Cardiac muscle cell (in vitro differentiated cells and primary cell): Measurements from ENCODE around the gene MLLT1. TPM values are rescaled to one million over a fixed set of nuclear protein-coding genes. Genes with fewer than 3 reads are reported as not detected.

Experiments used
- DNase-seq, 2 donors: peaks; one replicate each; pipeline versions ENCODE4 v3.0.0 to v3.0.0-alpha.2; 2010 to 2017; ENCODE audit warnings: low read depth in 1 of 2, low spot score in 1 of 2
- H3K27ac ChIP-seq: fragments of 200-600 bp; sonication (generic); 2 replicates; pipeline ENCODE4 v1.5.1; 2016
- H3K27me3 ChIP-seq: fragments of 200-600 bp; sonication (generic); 2 replicates; pipeline ENCODE4 v1.6.0; 2016; ENCODE audit warnings: control low read depth
- H3K36me3 ChIP-seq: fragments of 200-600 bp; sonication (generic); 2 replicates; pipeline ENCODE4 v1.5.1; 2016; ENCODE audit warnings: control low read depth
- H3K4me1 ChIP-seq: fragments of 200-600 bp; sonication (generic); 2 replicates; pipeline ENCODE4 v1.8.1; 2017; ENCODE audit warnings: low read depth, mild to moderate bottlenecking, mixed run types
- H3K4me3 ChIP-seq: fragments of 200-600 bp; sonication (generic); 2 replicates; pipeline ENCODE4 v1.5.1; 2016; ENCODE audit warnings: mild to moderate bottlenecking
- H3K9me3 ChIP-seq: fragments of 200-600 bp; sonication (generic); 2 replicates; pipeline ENCODE4 v1.5.1; 2017; ENCODE audit warnings: low read depth, mild to moderate bottlenecking, control low read depth
- CTCF ChIP-seq: IDR thresholded peaks from 2 replicates; pipeline ENCODE4 v1.5.1; 2012; ENCODE audit warnings: low read depth, mild to moderate bottlenecking, low read length
- polyA plus RNA-seq: library from polyadenylated mRNA; unstranded; fragments of >200 nt; fragmentation: Nextera tagmentation; extraction: Ambion mirVana; gene quantifications from 2 replicates; pipeline ENCODE4 v1.2.1, GENCODE V29; 2016
- total RNA-seq: library from RNA; depleted of rRNA; stranded (reverse); fragments of >200 nt; gene quantifications from 2 replicates; pipeline ENCODE4 v1.2.3, GENCODE V29; 2016

Gene MLLT1
- total and polyA plus RNA-seq, 2 experiments from 2014 or later: 31.1 to 46.9 TPM

GRCh38 chr19:6173190-6173589, 106.6 kb downstream of the MLLT1 start:
- no peaks in the 10 kb centered on the region for H3K9me3 ChIP-seq
- no peak overlapping the region for H3K27ac ChIP-seq
- no peaks in the 10 kb centered on the region for H3K27me3 ChIP-seq
- H3K4me3 ChIP-seq: no peak overlapping the region
- no peak for TF ChIP-seq CTCF
- no peaks in the 10 kb centered on the region for H3K36me3 ChIP-seq
- H3K4me1 ChIP-seq: no peaks in the 10 kb centered on the region
- no peak for DNase-seq

- no peak for TF ChIP-seq CTCF
- no peaks in the 10 kb centered on the region for H3K9me3 ChIP-seq
- H3K27me3 ChIP-seq: no peaks in the 10 kb centered on the region
- no peak overlapping the region for H3K27ac ChIP-seq
- no peak overlapping the region for H3K4me3 ChIP-seq
- peak in 1 of 2 donors; percentile 8 for DNase-seq
- no peaks in the 10 kb centered on the region for H3K4me1 ChIP-seq
- H3K36me3 ChIP-seq: no peaks in the 10 kb centered on the region
Observed at GRCh38 chr19:6172074-6172863, 107.5 kb downstream of the MLLT1 start.

GRCh38 chr19:6167115-6167514, 112.7 kb downstream of the MLLT1 start:
- H3K9me3 ChIP-seq: no peaks in the 10 kb centered on the region
- no peak overlapping the region for H3K27ac ChIP-seq
- H3K4me3 ChIP-seq: no peak overlapping the region
- DNase-seq: no peak
- H3K4me1 ChIP-seq: no peaks in the 10 kb centered on the region
- H3K27me3 ChIP-seq: no peaks in the 10 kb centered on the region
- no peaks in the 10 kb centered on the region for H3K36me3 ChIP-seq
- no peak for TF ChIP-seq CTCF

- H3K27me3 ChIP-seq: no peaks in the 10 kb centered on the region
- TF ChIP-seq CTCF: no peak
- DNase-seq: no peak
- no peaks in the 10 kb centered on the region for H3K4me1 ChIP-seq
- no peaks in the 10 kb centered on the region for H3K9me3 ChIP-seq
- no peak overlapping the region for H3K4me3 ChIP-seq
- no peaks in the 10 kb centered on the region for H3K36me3 ChIP-seq
- H3K27ac ChIP-seq: no peak overlapping the region
Observed at GRCh38 chr19:6164906-6165531, 114.8 kb downstream of the MLLT1 start.

GRCh38 chr19:6161271-6161850, 118.4 kb downstream of the MLLT1 start:
- H3K27me3 ChIP-seq: no peaks in the 10 kb centered on the region
- TF ChIP-seq CTCF: no peak
- DNase-seq: peak in 1 of 2 donors; percentile 7
- H3K4me1 ChIP-seq: no peaks in the 10 kb centered on the region
- H3K27ac ChIP-seq: no peak overlapping the region
- H3K9me3 ChIP-seq: no peaks in the 10 kb centered on the region
- no peaks in the 10 kb centered on the region for H3K36me3 ChIP-seq
- no peak overlapping the region for H3K4me3 ChIP-seq

Other genes starting within 250 kb of the MLLT1 start
- 2.9 and 3.0 TPM in 2 replicates for gene RFX2, start 169.5 kb downstream of the MLLT1 start, total RNA-seq
- 3.9 and 7.7 TPM in 2 replicates for gene RFX2, start 169.5 kb downstream of the MLLT1 start, polyA plus RNA-seq
- not detected in 2 replicates for gene ACSBG2, start 144.3 kb downstream of the MLLT1 start, total RNA-seq
- 0.21 TPM in 1 of 2 replicates, not detected in the other for gene ACSBG2, start 144.3 kb downstream of the MLLT1 start, polyA plus RNA-seq
- gene ACER1, start 53.6 kb upstream of the MLLT1 start, total RNA-seq: not detected in 2 replicates
- not detected in 2 replicates for gene ACER1, start 53.6 kb upstream of the MLLT1 start, polyA plus RNA-seq
- 98.0 and 141 TPM in 2 replicates for gene CLPP, start 81.6 kb upstream of the MLLT1 start, total RNA-seq
- 122 and 124 TPM in 2 replicates for gene CLPP, start 81.6 kb upstream of the MLLT1 start, polyA plus RNA-seq
- gene ALKBH7, start 92.8 kb upstream of the MLLT1 start, total RNA-seq: 171 and 266 TPM in 2 replicates
- 126 and 153 TPM in 2 replicates for gene ALKBH7, start 92.8 kb upstream of the MLLT1 start, polyA plus RNA-seq
- 1.9 and 3.0 TPM in 2 replicates for gene PSPN, start 96.0 kb upstream of the MLLT1 start, total RNA-seq
- 2.7 and 3.0 TPM in 2 replicates for gene PSPN, start 96.0 kb upstream of the MLLT1 start, polyA plus RNA-seq
- gene GTF2F1, start 113.2 kb upstream of the MLLT1 start, total RNA-seq: 81.3 and 96.7 TPM in 2 replicates
- 37.7 and 43.0 TPM in 2 replicates for gene GTF2F1, start 113.2 kb upstream of the MLLT1 start, polyA plus RNA-seq
- 237 and 320 TPM in 2 replicates for gene KHSRP, start 144.8 kb upstream of the MLLT1 start, total RNA-seq
- 262 and 350 TPM in 2 replicates for gene KHSRP, start 144.8 kb upstream of the MLLT1 start, polyA plus RNA-seq
- gene SLC25A41, start 153.8 kb upstream of the MLLT1 start, total RNA-seq: 1.0 and 1.9 TPM in 2 replicates
- 0.96 and 1.7 TPM in 2 replicates for gene SLC25A41, start 153.8 kb upstream of the MLLT1 start, polyA plus RNA-seq
- 157 and 207 TPM in 2 replicates for gene SLC25A23, start 179.8 kb upstream of the MLLT1 start, total RNA-seq
- 125 and 143 TPM in 2 replicates for gene SLC25A23, start 179.8 kb upstream of the MLLT1 start, polyA plus RNA-seq
- 0.99 and 2.9 TPM in 2 replicates for gene CRB3, start 184.3 kb upstream of the MLLT1 start, total RNA-seq
- 1.1 and 2.6 TPM in 2 replicates for gene CRB3, start 184.3 kb upstream of the MLLT1 start, polyA plus RNA-seq
- gene DENND1C, start 201.8 kb upstream of the MLLT1 start, total RNA-seq: 0.18 and 4.9 TPM in 2 replicates
- 1.8 and 10.4 TPM in 2 replicates for gene DENND1C, start 201.8 kb upstream of the MLLT1 start, polyA plus RNA-seq
- gene TUBB4A, start 222.3 kb upstream of the MLLT1 start, total RNA-seq: 10.5 and 18.2 TPM in 2 replicates
- 21.6 and 41.3 TPM in 2 replicates for gene TUBB4A, start 222.3 kb upstream of the MLLT1 start, polyA plus RNA-seq